Effector memory CD8-positive, alpha-beta T cell (primary cell): ENCODE measurements around the gene CLCN2.
A peak's percentile ranks its signal among the peaks of the same experiment; 100 is the strongest.

Experiments used
- ATAC-seq: fragments of 150-1000 bp; cut with Tn5 transposase; replicated peaks from 2 replicates; pipeline ENCODE4 v1.10.0; 2021; ENCODE audit warnings: mild to moderate bottlenecking, moderate library complexity
- DNase-seq, 3 experiments: peaks; one replicate each; pipeline ENCODE4 v3.0.0; 2021
- H3K27ac Mint-ChIP-seq, 2 donors: one replicate each; pipeline ENCODE4 v1.8.0; 2022; ENCODE audit warnings: mild to moderate bottlenecking in 2 of 2, mixed read lengths in 2 of 2, moderate library complexity in 2 of 2
- H3K27me3 Mint-ChIP-seq, 2 donors: one replicate each; pipeline ENCODE4 v1.8.0; 2022; ENCODE audit warnings: mixed read lengths in 2 of 2
- H3K36me3 Mint-ChIP-seq: one replicate; pipeline ENCODE4 v1.8.0; 2022; ENCODE audit warnings: mild to moderate bottlenecking, moderate library complexity, mixed read lengths; ENCODE audit not compliant: insufficient read depth
- H3K4me1 Mint-ChIP-seq, 2 donors: one replicate each; pipeline ENCODE4 v1.8.0; 2022; ENCODE audit warnings: low read depth in 2 of 2, mixed read lengths in 2 of 2
- H3K4me3 Mint-ChIP-seq, 2 donors: one replicate each; pipeline ENCODE4 v1.8.0; 2022; ENCODE audit warnings: mild to moderate bottlenecking in 2 of 2, mixed read lengths in 2 of 2, moderate library complexity in 2 of 2
- H3K9me3 Mint-ChIP-seq, 2 donors: one replicate each; pipeline ENCODE4 v1.8.0; 2022; ENCODE audit warnings: mixed read lengths in 2 of 2

Gene CLCN2

GRCh38 chr3:184328516-184328915 lies 32.9 kb downstream of the CLCN2 start:
- H3K4me3 Mint-ChIP-seq: peak overlapping the region in 1 of 2 donors; percentile 8
- H3K27ac Mint-ChIP-seq: peak overlapping the region in 1 of 2 donors; percentile 0
- no peaks in the 10 kb centered on the region for H3K27me3 Mint-ChIP-seq
- peaks cover 90% of the 10 kb centered on the region for H3K36me3 Mint-ChIP-seq
- H3K4me1 Mint-ChIP-seq: peaks cover 9 to 10% of the 10 kb centered on the region in 2 donors
- no peaks in the 10 kb centered on the region for H3K9me3 Mint-ChIP-seq
- DNase-seq (no peak), ATAC-seq (no peak)

GRCh38 chr3:184327171-184327570 lies 34.2 kb downstream of the CLCN2 start:
- peaks cover 88% of the 10 kb centered on the region for H3K36me3 Mint-ChIP-seq
- peaks cover 8 to 10% of the 10 kb centered on the region in 2 donors for H3K4me1 Mint-ChIP-seq
- ATAC-seq (no peak), DNase-seq (no peak)
- no peaks in the 10 kb centered on the region for H3K27me3 Mint-ChIP-seq
- no peak overlapping the region for H3K4me3 Mint-ChIP-seq
- no peak overlapping the region for H3K27ac Mint-ChIP-seq
- no peaks in the 10 kb centered on the region for H3K9me3 Mint-ChIP-seq

- Mint-ChIP-seq H3K4me1 (peaks cover 3 to 13% of the 10 kb centered on the region in 2 donors), H3K27ac (no peak overlapping the region), H3K36me3 (peaks cover 92% of the 10 kb centered on the region), H3K27me3 (no peaks in the 10 kb centered on the region), H3K9me3 (no peaks in the 10 kb centered on the region), H3K4me3 (no peak overlapping the region)
- ATAC-seq (no peak), DNase-seq (no peak)
Measured at GRCh38 chr3:184325715-184326369, 35.6 kb downstream of the CLCN2 start.

GRCh38 chr3:184325269-184325668 lies 36.1 kb downstream of the CLCN2 start:
- H3K27ac Mint-ChIP-seq: peak overlapping the region in 1 of 2 donors; percentile 30
- peaks cover 93% of the 10 kb centered on the region for H3K36me3 Mint-ChIP-seq
- H3K4me3 Mint-ChIP-seq: no peak overlapping the region
- no peaks in the 10 kb centered on the region for H3K9me3 Mint-ChIP-seq
- no peak for DNase-seq
- ATAC-seq: no peak
- H3K4me1 Mint-ChIP-seq: peaks cover 3 to 13% of the 10 kb centered on the region in 2 donors
- no peaks in the 10 kb centered on the region for H3K27me3 Mint-ChIP-seq

- Mint-ChIP-seq H3K36me3 (peaks cover 86% of the 10 kb centered on the region), H3K27me3 (no peaks in the 10 kb centered on the region), H3K27ac (peak overlapping the region; percentile 8 to 49), H3K4me1 (peaks cover 12 to 16% of the 10 kb centered on the region in 2 donors), H3K9me3 (no peaks in the 10 kb centered on the region), H3K4me3 (no peak overlapping the region)
- DNase-seq (no peak), ATAC-seq (no peak)
Measured at GRCh38 chr3:184323696-184324095, 37.7 kb downstream of the CLCN2 start.

- peaks cover 81% of the 10 kb centered on the region for H3K36me3 Mint-ChIP-seq
- H3K9me3 Mint-ChIP-seq: no peaks in the 10 kb centered on the region
- no peak overlapping the region for H3K4me3 Mint-ChIP-seq
- no peaks in the 10 kb centered on the region for H3K27me3 Mint-ChIP-seq
- peak overlapping the region in 1 of 2 donors; percentile 8 for H3K27ac Mint-ChIP-seq
- no peak for ATAC-seq
- peaks cover 14 to 16% of the 10 kb centered on the region in 2 donors for H3K4me1 Mint-ChIP-seq
- DNase-seq: no peak
Measured at GRCh38 chr3:184322731-184323487, 38.5 kb downstream of the CLCN2 start.

- Mint-ChIP-seq H3K27me3 (no peaks in the 10 kb centered on the region), H3K9me3 (no peaks in the 10 kb centered on the region), H3K4me3 (no peak overlapping the region), H3K4me1 (peaks cover 25 to 28% of the 10 kb centered on the region in 2 donors), H3K36me3 (peaks cover 75% of the 10 kb centered on the region), H3K27ac (peak overlapping the region in 1 of 2 donors; percentile 57)
- ATAC-seq (no peak), DNase-seq (no peak)
Measured at GRCh38 chr3:184321666-184322065, 39.7 kb downstream of the CLCN2 start.

GRCh38 chr3:184320104-184320445 lies 41.3 kb downstream of the CLCN2 start:
- Mint-ChIP-seq H3K36me3 (peaks cover 74% of the 10 kb centered on the region), H3K27ac (no peak overlapping the region), H3K4me3 (no peak overlapping the region), H3K9me3 (no peaks in the 10 kb centered on the region), H3K4me1 (peaks cover 36 to 37% of the 10 kb centered on the region in 2 donors), H3K27me3 (no peaks in the 10 kb centered on the region)
- ATAC-seq: no peak
- no peak for DNase-seq

GRCh38 chr3:184317201-184317600 lies 44.2 kb downstream of the CLCN2 start:
- no peaks in the 10 kb centered on the region for H3K9me3 Mint-ChIP-seq
- ATAC-seq (no peak), DNase-seq (no peak)
- H3K27me3 Mint-ChIP-seq: no peaks in the 10 kb centered on the region
- H3K4me1 Mint-ChIP-seq: peaks cover 34 to 38% of the 10 kb centered on the region in 2 donors
- peak overlapping the region in 1 of 2 donors; percentile 71 for H3K4me3 Mint-ChIP-seq
- H3K27ac Mint-ChIP-seq: peak overlapping the region; percentile 20 to 93
- H3K36me3 Mint-ChIP-seq: peaks cover 60% of the 10 kb centered on the region

GRCh38 chr3:184316792-184317191 lies 44.6 kb downstream of the CLCN2 start:
- Mint-ChIP-seq H3K36me3 (peaks cover 56% of the 10 kb centered on the region), H3K4me3 (peak overlapping the region; percentile 63 to 71), H3K27ac (peak overlapping the region; percentile 77 to 93), H3K4me1 (peaks cover 34 to 38% of the 10 kb centered on the region in 2 donors), H3K27me3 (no peaks in the 10 kb centered on the region), H3K9me3 (no peaks in the 10 kb centered on the region)
- ATAC-seq (no peak), DNase-seq (no peak)

GRCh38 chr3:184315871-184316661 lies 45.3 kb downstream of the CLCN2 start:
- no peaks in the 10 kb centered on the region for H3K27me3 Mint-ChIP-seq
- ATAC-seq (no peak), DNase-seq (peak in 1 of 3 experiments; percentile 23)
- H3K9me3 Mint-ChIP-seq: no peaks in the 10 kb centered on the region
- H3K4me1 Mint-ChIP-seq: peaks cover 31 to 38% of the 10 kb centered on the region in 2 donors
- peaks cover 50% of the 10 kb centered on the region for H3K36me3 Mint-ChIP-seq
- H3K4me3 Mint-ChIP-seq: peak overlapping the region; percentile 63 to 71
- H3K27ac Mint-ChIP-seq: peak overlapping the region; percentile 77 to 93

- Mint-ChIP-seq H3K36me3 (peaks cover 45% of the 10 kb centered on the region), H3K4me3 (peak overlapping the region; percentile 63 to 71), H3K27ac (peak overlapping the region; percentile 77 to 93), H3K9me3 (no peaks in the 10 kb centered on the region), H3K4me1 (peaks cover 31 to 38% of the 10 kb centered on the region in 2 donors), H3K27me3 (no peaks in the 10 kb centered on the region)
- ATAC-seq (no peak), DNase-seq (no peak)
Measured at GRCh38 chr3:184315543-184315867, 45.9 kb downstream of the CLCN2 start.

- peaks cover 31 to 38% of the 10 kb centered on the region in 2 donors for H3K4me1 Mint-ChIP-seq
- no peaks in the 10 kb centered on the region for H3K27me3 Mint-ChIP-seq
- peak overlapping the region; percentile 75 to 81 for H3K4me3 Mint-ChIP-seq
- H3K27ac Mint-ChIP-seq: peak overlapping the region; percentile 77 to 93
- ATAC-seq: peak; percentile 71
- peak; percentile 68 to 74 (median 73) for DNase-seq
- H3K36me3 Mint-ChIP-seq: peaks cover 46% of the 10 kb centered on the region
- no peaks in the 10 kb centered on the region for H3K9me3 Mint-ChIP-seq
Measured at GRCh38 chr3:184314700-184315542, 46.5 kb downstream of the CLCN2 start.
